ENCODE data around the gene TRIM52. TPM values are rescaled to one million over a fixed set of nuclear protein-coding genes. Genes with fewer than 3 reads are reported as not detected.
"Not testable (repeated sequence)": the region's sequence is repeated elsewhere in the genome, so short reads cannot be mapped to it uniquely, and the experiment has no call there.

The TRIM52 gene
- total and polyA plus RNA-seq, 10 of the 15 experiments (the other 5 are each of a cell fraction or from before 2014, with no cell fraction given), result 1.4 to 24.3 (median 8.1) TPM

GRCh38 chr5:181210148-181210547 lies 50.8 kb downstream of the TRIM52 start:
- POLR2A ChIA-PET; H2AFZ ChIP-seq (ENCODE audit: control insufficient read depth, low read depth, low read length); intact Hi-C loops (cut with micrococcal nuclease; ENCODE audit: unreplicated experiment); BruUV-seq (replicated peaks); FAIRE-seq; H3K9me3 ChIP-seq (replicated peaks; ENCODE audit: control insufficient read depth, insufficient read depth, low read length); RAD21 ChIA-PET (ENCODE audit: unreplicated experiment); H3K9ac ChIP-seq (ENCODE audit: control insufficient read depth, insufficient read depth, low read length); H3K4me2 ChIP-seq (ENCODE audit: control insufficient read depth, insufficient read depth); SMC1A ChIA-PET (ENCODE audit: uncharacterized antibody, unreplicated experiment); H3K79me2 ChIP-seq (ENCODE audit: control insufficient read depth, insufficient read depth, low read length); H3K27me3 ChIP-seq (replicated peaks in 1 of 2; ENCODE audit: control insufficient read depth in 2 of 2, insufficient read depth in 2 of 2, low read length in 1 of 2); in situ Hi-C loops (cut with MboI); H4K20me1 ChIP-seq (ENCODE audit: control insufficient read depth, insufficient read depth); H3K4me3 ChIP-seq; H3K36me3 ChIP-seq (ENCODE audit: control insufficient read depth in 2 of 2, insufficient read depth in 2 of 2, low read length in 1 of 2); DNase-seq (ENCODE audit: low read depth, low spot score); H3K27ac ChIP-seq (ENCODE audit: control insufficient read depth, insufficient read depth); H3K4me1 ChIP-seq (ENCODE audit: control insufficient read depth, insufficient read depth, low read length); CTCF ChIA-PET; ATAC-seq: not testable (repeated sequence)
- 82% methylated on average over 11 of the region's 11 CpGs for WGBS (ENCODE audit: insufficient coverage, insufficient replicate concordance, low lambda C conversion rate, missing lambda C conversion rate)

- H3K79me2 ChIP-seq (ENCODE audit: control insufficient read depth, insufficient read depth, low read length); H3K4me2 ChIP-seq (ENCODE audit: control insufficient read depth, insufficient read depth); H3K9ac ChIP-seq (ENCODE audit: control insufficient read depth, insufficient read depth, low read length); intact Hi-C loops (cut with micrococcal nuclease; ENCODE audit: unreplicated experiment); ATAC-seq; H3K4me3 ChIP-seq; FAIRE-seq; H3K27ac ChIP-seq (ENCODE audit: control insufficient read depth, insufficient read depth); H3K36me3 ChIP-seq (ENCODE audit: control insufficient read depth in 2 of 2, insufficient read depth in 2 of 2, low read length in 1 of 2); H4K20me1 ChIP-seq (ENCODE audit: control insufficient read depth, insufficient read depth); CTCF ChIA-PET; H2AFZ ChIP-seq (ENCODE audit: control insufficient read depth, low read depth, low read length); H3K9me3 ChIP-seq (replicated peaks; ENCODE audit: control insufficient read depth, insufficient read depth, low read length); BruUV-seq (replicated peaks); DNase-seq (ENCODE audit: low read depth, low spot score); H3K27me3 ChIP-seq (replicated peaks in 1 of 2; ENCODE audit: control insufficient read depth in 2 of 2, insufficient read depth in 2 of 2, low read length in 1 of 2); in situ Hi-C loops (cut with MboI): not testable (repeated sequence)
- ChIA-PET SMC1A (ENCODE audit: uncharacterized antibody, unreplicated experiment) (interaction anchor here (0.9 to 6.5 kb wide), 4 partner anchors 13 to 24 kb away, joined by 3 to 40 read pairs (median 19); no protein-coding TSS in a partner anchor), RAD21 (ENCODE audit: unreplicated experiment) (interaction anchor here (0.5 to 5.0 kb wide), 3 partner anchors 18 to 585 kb away, joined by 3 to 72 read pairs (median 12); partner anchors contain the start of gene TRIM52), POLR2A (interaction anchor here (3.5 kb wide), 1 partner anchor 17 kb away, joined by 41 read pairs; no protein-coding TSS in a partner anchor)
- WGBS (ENCODE audit: insufficient coverage, insufficient replicate concordance, low lambda C conversion rate, missing lambda C conversion rate), result 87% methylated on average over 21 of the region's 24 CpGs
- H3K4me1 ChIP-seq (ENCODE audit: control insufficient read depth, insufficient read depth, low read length), result peaks cover 12% of the 10 kb centered on the region
Observed at GRCh38 chr5:181209006-181209405, 51.9 kb downstream of the TRIM52 start.

Data from GM12878 (cell line).